Stimulated activated naive CD8-positive, alpha-beta T cell treated with anti-CD3 and anti-CD28 coated beads, Interleukin-15, Interleukin-2, amounts not matched to agents 100 ng/mL and 50 ng/mL, for 24 hours (primary cell): ENCODE data around the gene TIGAR.
A peak's percentile ranks its signal among the peaks of the same experiment; 100 is the strongest.

Source experiments
- H3K27ac Mint-ChIP-seq: one replicate; pipeline ENCODE4 v1.8.0; 2021; ENCODE audit warnings: mild to moderate bottlenecking, mixed read lengths
- H3K27me3 Mint-ChIP-seq: one replicate; pipeline ENCODE4 v1.8.0; 2021; ENCODE audit warnings: mixed read lengths
- H3K36me3 Mint-ChIP-seq: one replicate; pipeline ENCODE4 v1.8.0; 2021; ENCODE audit warnings: low read depth, mixed read lengths
- H3K4me1 Mint-ChIP-seq: one replicate; pipeline ENCODE4 v1.8.0; 2021; ENCODE audit warnings: low read depth, mixed read lengths
- H3K4me3 Mint-ChIP-seq: one replicate; pipeline ENCODE4 v1.8.0; 2021; ENCODE audit warnings: mild to moderate bottlenecking, mixed read lengths
- H3K9me3 Mint-ChIP-seq: one replicate; pipeline ENCODE4 v1.8.0; 2021; ENCODE audit warnings: mixed read lengths

TIGAR gene

GRCh38 chr12:4320853-4321701, at the start of gene TIGAR:
TIGAR (plus strand) TSS chr12:4321213; CDS start chr12:4321272, 59 bp downstream.
- Mint-ChIP-seq H3K4me1 (peaks cover 43% of the 10 kb centered on the region), H3K4me3 (peak within 1 kb of the TSS; percentile 93), H3K27ac (peak within 1 kb of the TSS; percentile 90), H3K9me3 (no peaks in the 10 kb centered on the region), H3K27me3 (no peaks in the 10 kb centered on the region), H3K36me3 (peaks cover 11% of the 10 kb centered on the region)

- Mint-ChIP-seq H3K9me3 (no peaks in the 10 kb centered on the region), H3K27ac (peak overlapping the region; percentile 100), H3K4me3 (peak overlapping the region; percentile 94), H3K36me3 (peaks cover 24% of the 10 kb centered on the region), H3K4me1 (peaks cover 42% of the 10 kb centered on the region), H3K27me3 (no peaks in the 10 kb centered on the region)
Measured at GRCh38 chr12:4271717-4272423, 49.1 kb upstream of the TIGAR start.

- Mint-ChIP-seq H3K9me3 (no peaks in the 10 kb centered on the region), H3K4me1 (peaks cover 42% of the 10 kb centered on the region), H3K36me3 (peaks cover 32% of the 10 kb centered on the region), H3K27me3 (no peaks in the 10 kb centered on the region), H3K27ac (peak overlapping the region; percentile 100), H3K4me3 (peak overlapping the region; percentile 94)
Measured at GRCh38 chr12:4272424-4273272, 48.4 kb upstream of the TIGAR start.

GRCh38 chr12:4273273-4273651, 47.8 kb upstream of the TIGAR start:
- H3K4me1 Mint-ChIP-seq, result peaks cover 42% of the 10 kb centered on the region
- H3K36me3 Mint-ChIP-seq, result peaks cover 38% of the 10 kb centered on the region
- peak overlapping the region; percentile 100 for H3K27ac Mint-ChIP-seq

GRCh38 chr12:4273652-4274395, 47.2 kb upstream of the TIGAR start, which contains the start of gene CCND2:
CCND2 (plus strand) TSS chr12:4273762; CDS start chr12:4274041, 279 bp downstream.
- H3K36me3 Mint-ChIP-seq, result peaks cover 43% of the 10 kb centered on the region
- peaks cover 42% of the 10 kb centered on the region for H3K4me1 Mint-ChIP-seq
- peak within 1 kb of the TSS; percentile 100 for H3K27ac Mint-ChIP-seq
- no peaks in the 10 kb centered on the region for H3K9me3 Mint-ChIP-seq
- no peaks in the 10 kb centered on the region for H3K27me3 Mint-ChIP-seq
- peak within 1 kb of the TSS; percentile 94 for H3K4me3 Mint-ChIP-seq

More at GRCh38 chr12:4273273-4273651, 47.8 kb upstream of the TIGAR start:
- Mint-ChIP-seq H3K27me3 (no peaks in the 10 kb centered on the region), H3K4me3 (peak overlapping the region; percentile 94), H3K9me3 (no peaks in the 10 kb centered on the region)

GRCh38 chr12:4274396-4275015, 46.5 kb upstream of the TIGAR start:
- Mint-ChIP-seq H3K4me3 (peak overlapping the region; percentile 94), H3K4me1 (peaks cover 48% of the 10 kb centered on the region), H3K27me3 (no peaks in the 10 kb centered on the region), H3K27ac (peak overlapping the region; percentile 100), H3K9me3 (no peaks in the 10 kb centered on the region), H3K36me3 (peaks cover 50% of the 10 kb centered on the region)

GRCh38 chr12:4275016-4275869, 45.8 kb upstream of the TIGAR start:
- peak overlapping the region; percentile 100 for H3K27ac Mint-ChIP-seq
- no peaks in the 10 kb centered on the region for H3K27me3 Mint-ChIP-seq
- H3K36me3 Mint-ChIP-seq, result peaks cover 57% of the 10 kb centered on the region
- peaks cover 55% of the 10 kb centered on the region for H3K4me1 Mint-ChIP-seq
- H3K4me3 Mint-ChIP-seq, result peak overlapping the region; percentile 94
- H3K9me3 Mint-ChIP-seq, result no peaks in the 10 kb centered on the region

GRCh38 chr12:4275870-4276301, 45.1 kb upstream of the TIGAR start:
- H3K9me3 Mint-ChIP-seq, result no peaks in the 10 kb centered on the region
- no peaks in the 10 kb centered on the region for H3K27me3 Mint-ChIP-seq
- H3K4me3 Mint-ChIP-seq, result peak overlapping the region; percentile 94
- peaks cover 59% of the 10 kb centered on the region for H3K4me1 Mint-ChIP-seq
- H3K27ac Mint-ChIP-seq, result peak overlapping the region; percentile 100
- H3K36me3 Mint-ChIP-seq, result peaks cover 64% of the 10 kb centered on the region

GRCh38 chr12:4276524-4277204, 44.3 kb upstream of the TIGAR start:
- Mint-ChIP-seq H3K27ac (peak overlapping the region; percentile 97), H3K36me3 (peaks cover 72% of the 10 kb centered on the region), H3K9me3 (no peaks in the 10 kb centered on the region), H3K4me3 (peak overlapping the region; percentile 94), H3K27me3 (no peaks in the 10 kb centered on the region), H3K4me1 (peaks cover 66% of the 10 kb centered on the region)

GRCh38 chr12:4277205-4277543, 43.8 kb upstream of the TIGAR start:
- H3K36me3 Mint-ChIP-seq, result peaks cover 77% of the 10 kb centered on the region
- no peaks in the 10 kb centered on the region for H3K27me3 Mint-ChIP-seq
- peaks cover 69% of the 10 kb centered on the region for H3K4me1 Mint-ChIP-seq
- H3K27ac Mint-ChIP-seq, result peak overlapping the region; percentile 97
- H3K4me3 Mint-ChIP-seq, result peak overlapping the region; percentile 94
- no peaks in the 10 kb centered on the region for H3K9me3 Mint-ChIP-seq

GRCh38 chr12:4277857-4278256, 43.2 kb upstream of the TIGAR start:
- Mint-ChIP-seq H3K4me1 (peaks cover 71% of the 10 kb centered on the region), H3K9me3 (no peaks in the 10 kb centered on the region), H3K36me3 (peaks cover 84% of the 10 kb centered on the region), H3K27ac (peak overlapping the region; percentile 83), H3K4me3 (peak overlapping the region; percentile 94), H3K27me3 (no peaks in the 10 kb centered on the region)

- Mint-ChIP-seq H3K27ac (peak overlapping the region; percentile 85), H3K27me3 (no peaks in the 10 kb centered on the region), H3K9me3 (no peaks in the 10 kb centered on the region), H3K36me3 (peaks cover 90% of the 10 kb centered on the region), H3K4me1 (peaks cover 71% of the 10 kb centered on the region), H3K4me3 (peak overlapping the region; percentile 94)
Measured at GRCh38 chr12:4278329-4279197, 42.5 kb upstream of the TIGAR start.
